ENCODE measurements around the gene PACRG. TPM values are rescaled to one million over a fixed set of nuclear protein-coding genes. Genes with fewer than 3 reads are reported as not detected.

PACRG gene
- total and polyA plus RNA-seq, 2 of the 4 experiments (the other 2 are of a cell fraction): not detected

- H2AK9ac ChIP-seq (replicated peaks; ENCODE audit: low read depth, low read length, poor library complexity): no peak overlapping the region
- H3K23ac ChIP-seq (ENCODE audit: low read depth, low read length): no peak overlapping the region
- H3K27me3 ChIP-seq (ENCODE audit: control insufficient read depth, insufficient read depth, low read length): no peaks in the 10 kb centered on the region
- H3K27ac ChIP-seq (ENCODE audit: insufficient read depth, low read length): no peak overlapping the region
- in situ Hi-C loops (cut with MboI; ENCODE audit: low sequenced_read_pairs): no loop called here
- no peak overlapping the region for H3K4ac ChIP-seq (ENCODE audit: low read depth, low read length)
- no peaks in the 10 kb centered on the region for H4K20me1 ChIP-seq (ENCODE audit: insufficient read depth, low read length)
- no peak overlapping the region for H2BK120ac ChIP-seq (ENCODE audit: low read depth, low read length)
- intact Hi-C loops (cut with micrococcal nuclease): no loop called here
- no peak overlapping the region for H2AFZ ChIP-seq (replicated peaks; ENCODE audit: low read length, poor library complexity)
- WGBS, 2 experiments (ENCODE audit: extremely low coverage in 2 of 2, insufficient read length in 1 of 2): no CpG with 5 or more reads among the region's 5 CpGs
- no peaks in the 10 kb centered on the region for H3K36me3 ChIP-seq (ENCODE audit: control insufficient read depth, insufficient read depth, low read length)
- no peak overlapping the region for H3K9ac ChIP-seq (ENCODE audit: low read depth, low read length)
- H3K4me2 ChIP-seq (ENCODE audit: low read depth, low read length): no peak overlapping the region
- H3K4me3 ChIP-seq (ENCODE audit: insufficient read depth, low read depth, low read length): no peak overlapping the region
- DNase-seq: no peak
- H3K18ac ChIP-seq (ENCODE audit: low read depth, low read length): no peak overlapping the region
- no peak overlapping the region for H3K56ac ChIP-seq (ENCODE audit: extremely low read depth, insufficient read depth, low read length)
- H3K79me1 ChIP-seq (ENCODE audit: low read depth in 1 of 2, low read length in 2 of 2): no peaks in the 10 kb centered on the region
- H3K4me1 ChIP-seq (ENCODE audit: control insufficient read depth, insufficient read depth, low read length): no peaks in the 10 kb centered on the region
- TF ChIP-seq, protein P1, sequence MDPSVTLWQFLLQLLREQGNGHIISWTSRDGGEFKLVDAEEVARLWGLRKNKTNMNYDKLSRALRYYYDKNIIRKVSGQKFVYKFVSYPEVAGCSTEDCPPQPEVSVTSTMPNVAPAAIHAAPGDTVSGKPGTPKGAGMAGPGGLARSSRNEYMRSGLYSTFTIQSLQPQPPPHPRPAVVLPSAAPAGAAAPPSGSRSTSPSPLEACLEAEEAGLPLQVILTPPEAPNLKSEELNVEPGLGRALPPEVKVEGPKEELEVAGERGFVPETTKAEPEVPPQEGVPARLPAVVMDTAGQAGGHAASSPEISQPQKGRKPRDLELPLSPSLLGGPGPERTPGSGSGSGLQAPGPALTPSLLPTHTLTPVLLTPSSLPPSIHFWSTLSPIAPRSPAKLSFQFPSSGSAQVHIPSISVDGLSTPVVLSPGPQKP (IDR thresholded peaks at IDR 0.05; ENCODE audit: borderline replicate concordance, low read depth, low read length): no peak
- no peak for TF ChIP-seq BHLHE40 (IDR thresholded peaks at IDR 0.05; ENCODE audit: low read depth, low read length)
- no peak for TF ChIP-seq FOS (IDR thresholded peaks at IDR 0.05; ENCODE audit: low read depth, low read length)
- no peak for TF ChIP-seq NFE2L2 (IDR thresholded peaks at IDR 0.05; ENCODE audit: low read depth, low read length)
- TF ChIP-seq RAD21 (IDR thresholded peaks at IDR 0.05; ENCODE audit: low read length): no peak
- TF ChIP-seq POLR2A (IDR thresholded peaks at IDR 0.05; ENCODE audit: low read depth, low read length): no peak
- no peak for TF ChIP-seq SMC3 (IDR thresholded peaks at IDR 0.05; ENCODE audit: low read depth, low read length)
- no peak for TF ChIP-seq MAZ (IDR thresholded peaks at IDR 0.05; ENCODE audit: borderline replicate concordance, low read depth, low read length)
- H4K8ac ChIP-seq (ENCODE audit: low read depth in 2 of 2, low read length in 2 of 2): no peak overlapping the region
- dilution Hi-C loops (cut with HindIII; ENCODE audit: low sequenced_read_pairs, unreplicated experiment): no loop called here
- no peaks in the 10 kb centered on the region for H3K9me1 ChIP-seq (ENCODE audit: insufficient read depth, low read length)
- no peak for ATAC-seq (ENCODE audit: low read depth)
- no peak overlapping the region for H2AK5ac ChIP-seq (ENCODE audit: low read depth, low read length)
- no peak overlapping the region for H4K91ac ChIP-seq (ENCODE audit: insufficient read depth, low read depth, low read length)
- ChIA-PET CTCF (no interaction called here), POLR2A (ENCODE audit: unreplicated experiment) (no interaction called here)
- no TSS peak for BruUV-seq (replicated peaks)
- H3K9me3 ChIP-seq (ENCODE audit: control insufficient read depth, insufficient read depth, low read length): peaks cover 7% of the 10 kb centered on the region
- H3K14ac ChIP-seq (replicated peaks; ENCODE audit: low read depth, low read length): no peak overlapping the region
- no peak overlapping the region for H2BK5ac ChIP-seq (ENCODE audit: low read depth, low read length, poor library complexity, severe bottlenecking)
- no peak overlapping the region for H4K5ac ChIP-seq (ENCODE audit: low read depth, low read length)
- H2BK20ac ChIP-seq (ENCODE audit: low read depth, low read length): no peak overlapping the region
- H2BK15ac ChIP-seq (ENCODE audit: low read depth, low read length): no peak overlapping the region
These were observed 37.6 kb upstream of the PACRG start for GRCh38 chr6:162690158-162690557.
